MM.1S (cell line): ENCODE results near the gene TAS1R2.

Experiments
- EZH2 ChIP-seq: fragments of 300-600 bp; sonication (generic); optimal IDR thresholded peaks from 2 replicates; pipeline ENCODE3; 2017; ENCODE audit warnings: low read depth, mild to moderate bottlenecking, antibody characterized with exemption, low read length, mixed read lengths
- TF ChIP-seq, protein P1 (sequence below): fragments of 300-600 bp; sonication (generic); IDR thresholded peaks from 2 replicates; pipeline ENCODE4 v1.5.1; 2016; ENCODE audit warnings: antibody characterized with exemption, low read length, mixed read lengths

DNA sequence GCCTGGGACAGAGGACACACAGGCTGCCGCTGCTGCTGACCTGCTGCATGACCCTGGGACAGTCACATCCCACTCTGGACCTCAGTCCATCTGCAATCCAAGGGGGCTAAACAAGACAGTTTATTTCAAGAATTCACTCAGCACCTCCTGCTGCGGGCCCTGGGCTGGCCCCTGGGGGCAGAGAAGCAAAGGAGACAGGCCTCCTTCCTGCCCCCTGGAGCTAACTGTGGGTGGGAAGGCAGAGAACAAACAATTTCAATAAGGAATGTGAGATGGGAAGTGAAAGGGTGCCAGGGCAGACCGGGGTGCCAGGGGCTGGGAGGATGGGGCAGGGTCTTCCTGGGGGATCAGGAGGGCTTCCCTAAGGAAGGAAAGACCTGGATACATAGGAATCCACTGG, 60.0 kb downstream of the TAS1R2 start:
- TF ChIP-seq, protein P1, sequence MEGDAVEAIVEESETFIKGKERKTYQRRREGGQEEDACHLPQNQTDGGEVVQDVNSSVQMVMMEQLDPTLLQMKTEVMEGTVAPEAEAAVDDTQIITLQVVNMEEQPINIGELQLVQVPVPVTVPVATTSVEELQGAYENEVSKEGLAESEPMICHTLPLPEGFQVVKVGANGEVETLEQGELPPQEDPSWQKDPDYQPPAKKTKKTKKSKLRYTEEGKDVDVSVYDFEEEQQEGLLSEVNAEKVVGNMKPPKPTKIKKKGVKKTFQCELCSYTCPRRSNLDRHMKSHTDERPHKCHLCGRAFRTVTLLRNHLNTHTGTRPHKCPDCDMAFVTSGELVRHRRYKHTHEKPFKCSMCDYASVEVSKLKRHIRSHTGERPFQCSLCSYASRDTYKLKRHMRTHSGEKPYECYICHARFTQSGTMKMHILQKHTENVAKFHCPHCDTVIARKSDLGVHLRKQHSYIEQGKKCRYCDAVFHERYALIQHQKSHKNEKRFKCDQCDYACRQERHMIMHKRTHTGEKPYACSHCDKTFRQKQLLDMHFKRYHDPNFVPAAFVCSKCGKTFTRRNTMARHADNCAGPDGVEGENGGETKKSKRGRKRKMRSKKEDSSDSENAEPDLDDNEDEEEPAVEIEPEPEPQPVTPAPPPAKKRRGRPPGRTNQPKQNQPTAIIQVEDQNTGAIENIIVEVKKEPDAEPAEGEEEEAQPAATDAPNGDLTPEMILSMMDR: no peak
- TF ChIP-seq EZH2: no peak
